ENCODE measurements around the gene SYNPO. TPM values are rescaled to one million over a fixed set of nuclear protein-coding genes. Genes with fewer than 3 reads are reported as not detected.

The SYNPO gene
- total RNA-seq, 1 donor from 2014 or later, result 3.9 TPM

- DNase-seq, result no peak
Observed at GRCh38 chr5:150607105-150607504, 33.4 kb upstream of the SYNPO start.

DNA sequence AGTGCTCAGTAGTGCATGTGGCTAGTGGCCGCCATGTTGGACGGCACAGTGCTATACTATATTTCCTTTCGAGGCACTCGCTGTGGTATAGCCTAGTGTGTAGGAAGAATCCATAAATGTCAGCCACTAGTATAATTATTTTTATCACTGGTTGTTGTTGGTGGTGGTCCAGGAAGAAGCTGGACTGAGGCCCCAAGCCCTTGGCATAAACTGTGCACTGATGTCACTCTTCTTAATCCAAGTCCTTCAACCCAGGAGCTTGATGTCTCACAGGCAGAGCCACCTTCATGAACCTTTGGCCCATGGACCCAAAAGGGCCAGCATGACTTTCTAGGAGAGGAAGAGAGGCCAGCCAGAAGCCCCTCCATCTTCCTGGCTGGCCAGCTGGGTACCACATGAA, 32.5 kb upstream of the SYNPO start:
- no peak for DNase-seq

DNA sequence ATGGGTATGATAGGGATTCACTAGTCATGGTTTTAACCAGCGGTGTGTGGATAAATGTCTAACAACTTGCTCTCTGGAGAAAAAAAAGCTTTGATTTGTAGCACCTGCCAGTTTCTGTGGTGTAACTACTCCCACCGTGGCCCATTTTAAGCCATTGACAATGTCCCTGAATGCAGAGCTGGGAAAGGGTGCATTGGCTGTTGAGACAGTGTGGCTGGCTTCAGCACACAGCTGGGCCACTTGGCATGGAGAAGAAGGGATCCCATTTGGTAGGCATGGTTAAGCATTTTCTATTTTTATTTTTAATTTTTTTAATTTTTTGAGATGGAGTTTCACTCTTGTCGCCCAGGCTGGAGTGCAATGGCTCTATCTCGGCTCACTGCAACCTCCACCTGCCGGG, 31.5 kb upstream of the SYNPO start:
- DNase-seq, result no peak

GRCh38 chr5:150609843-150610584, 30.4 kb upstream of the SYNPO start:
- DNase-seq, result no peak

GRCh38 chr5:150611026-150611425, 29.4 kb upstream of the SYNPO start:
- no peak for DNase-seq

GRCh38 chr5:150612405-150612804, 28.1 kb upstream of the SYNPO start:
- DNase-seq, result no peak

DNA sequence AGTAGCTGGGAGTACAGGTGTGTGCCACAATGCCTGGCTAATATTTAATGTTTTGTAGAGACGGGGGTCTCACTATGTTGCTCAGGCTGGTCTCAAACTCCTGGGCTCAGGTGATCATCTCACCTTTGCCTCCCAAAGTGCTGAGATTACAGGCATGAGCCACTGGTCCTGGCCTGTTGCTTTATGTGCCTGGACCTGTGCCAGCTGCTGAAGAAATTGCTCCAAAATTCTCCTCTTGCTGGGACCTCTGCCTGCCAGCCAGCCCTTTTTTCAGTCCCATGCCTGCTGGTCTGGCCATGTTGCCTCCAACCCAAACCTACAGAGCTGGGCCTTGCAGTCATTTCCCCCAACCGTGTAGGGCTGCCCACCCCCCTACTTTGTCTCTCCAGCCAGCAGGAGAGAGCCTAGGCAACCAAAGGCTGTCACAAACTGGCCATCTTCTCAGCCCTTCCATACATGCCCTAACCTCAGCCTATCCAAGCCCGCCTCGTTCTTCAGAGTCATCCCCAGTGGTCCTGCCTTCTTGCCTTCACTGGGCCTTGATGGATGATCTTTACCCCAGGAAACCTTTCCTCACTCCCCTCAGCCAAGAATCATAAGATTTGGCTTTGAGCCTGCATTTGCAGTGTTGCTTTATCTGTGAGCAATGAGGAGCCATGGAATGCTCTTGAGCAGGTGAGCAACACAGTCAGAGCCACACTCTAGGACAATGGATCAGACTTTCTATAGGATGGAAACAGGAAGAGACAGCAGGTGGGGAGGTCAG, 27.4 kb upstream of the SYNPO start:
- no peak for DNase-seq

DNA sequence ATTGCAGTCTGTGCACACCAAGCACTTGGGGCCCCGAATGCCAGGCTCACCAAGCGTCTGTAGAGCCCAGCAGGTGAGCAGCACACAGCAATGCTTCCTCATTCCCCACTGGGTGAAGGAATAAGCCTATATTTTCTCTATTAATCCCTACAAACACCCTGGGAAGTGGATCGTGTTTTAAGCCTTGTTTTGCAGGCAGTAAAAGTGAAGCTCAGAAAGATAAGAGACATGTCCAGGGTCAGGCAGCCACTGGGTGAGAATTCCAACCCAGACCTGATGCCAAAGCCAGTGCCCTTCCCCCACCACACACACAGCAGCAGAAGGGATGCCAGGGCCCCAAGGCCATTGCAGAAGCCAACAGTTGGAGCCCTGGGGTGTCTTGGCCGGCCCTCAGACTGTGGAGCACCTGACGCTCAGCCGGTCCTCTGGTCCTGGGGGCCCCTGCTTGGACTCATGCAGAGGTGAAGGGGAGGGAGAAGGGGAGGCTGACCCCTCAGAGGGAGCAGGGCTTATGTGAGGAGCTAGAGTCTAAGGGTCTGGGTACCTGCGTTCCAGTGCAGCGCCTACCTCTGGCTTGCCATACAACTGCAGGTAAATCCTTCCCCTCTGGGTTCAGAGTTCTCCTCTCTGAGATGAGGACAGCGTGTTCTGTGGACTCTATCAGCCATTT, 26.3 kb upstream of the SYNPO start:
- DNase-seq, result no peak

DNA sequence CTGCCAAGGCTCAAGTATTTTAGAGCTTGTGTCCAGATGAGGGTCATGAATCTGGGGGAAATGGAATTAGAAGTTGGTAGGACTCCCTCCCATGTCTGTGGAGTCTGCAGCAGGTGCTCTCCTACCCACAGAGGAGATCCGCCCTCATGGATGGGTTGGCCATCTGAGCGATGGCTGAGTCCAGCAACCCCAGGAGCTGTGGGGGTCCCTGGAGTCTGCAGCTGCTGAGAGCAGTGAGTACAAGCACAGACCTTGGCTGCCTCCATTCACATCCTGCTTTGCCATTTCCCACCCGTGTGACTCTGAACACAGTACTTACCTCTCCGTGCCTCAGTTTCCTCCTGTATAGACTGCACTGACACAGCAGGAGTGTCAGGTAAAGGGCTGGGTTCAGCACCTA, 25.8 kb upstream of the SYNPO start:
- DNase-seq, result no peak

- DNase-seq, result no peak
Observed at GRCh38 chr5:150615141-150615699, 25.2 kb upstream of the SYNPO start.

- DNase-seq, result no peak
Observed at GRCh38 chr5:150616024-150616470, 24.4 kb upstream of the SYNPO start.

GRCh38 chr5:150616506-150616905, 24.0 kb upstream of the SYNPO start:
- DNase-seq, result no peak

DNA sequence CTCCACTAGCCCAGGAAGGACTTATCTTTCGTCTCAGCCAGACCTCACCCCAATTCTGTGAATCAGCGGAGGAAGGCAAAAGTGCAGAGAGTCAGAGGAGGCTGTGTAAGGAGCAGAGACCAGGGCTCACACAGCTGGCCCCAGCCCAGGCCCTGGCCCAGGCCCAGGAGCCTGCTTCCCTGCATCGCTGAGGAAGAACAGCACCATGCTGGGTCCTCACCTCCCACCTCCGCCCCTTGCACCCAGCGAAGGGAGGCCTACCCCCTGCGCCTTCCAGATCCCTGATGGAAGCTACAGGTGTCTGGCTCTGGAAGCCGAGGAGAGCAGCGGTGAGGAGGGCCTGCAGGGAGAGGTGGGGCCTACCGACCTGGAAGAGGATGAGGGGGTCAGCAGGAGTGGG, 22.3 kb upstream of the SYNPO start:
- no peak for DNase-seq

- DNase-seq, result no peak
Observed at GRCh38 chr5:150618588-150619281, 21.7 kb upstream of the SYNPO start.

GRCh38 chr5:150619359-150620230, 20.9 kb upstream of the SYNPO start:
- DNase-seq, result no peak

GRCh38 chr5:150621301-150621700, 19.2 kb upstream of the SYNPO start:
- DNase-seq, result no peak

GRCh38 chr5:150622157-150622556, 18.3 kb upstream of the SYNPO start:
- no peak for DNase-seq

DNA sequence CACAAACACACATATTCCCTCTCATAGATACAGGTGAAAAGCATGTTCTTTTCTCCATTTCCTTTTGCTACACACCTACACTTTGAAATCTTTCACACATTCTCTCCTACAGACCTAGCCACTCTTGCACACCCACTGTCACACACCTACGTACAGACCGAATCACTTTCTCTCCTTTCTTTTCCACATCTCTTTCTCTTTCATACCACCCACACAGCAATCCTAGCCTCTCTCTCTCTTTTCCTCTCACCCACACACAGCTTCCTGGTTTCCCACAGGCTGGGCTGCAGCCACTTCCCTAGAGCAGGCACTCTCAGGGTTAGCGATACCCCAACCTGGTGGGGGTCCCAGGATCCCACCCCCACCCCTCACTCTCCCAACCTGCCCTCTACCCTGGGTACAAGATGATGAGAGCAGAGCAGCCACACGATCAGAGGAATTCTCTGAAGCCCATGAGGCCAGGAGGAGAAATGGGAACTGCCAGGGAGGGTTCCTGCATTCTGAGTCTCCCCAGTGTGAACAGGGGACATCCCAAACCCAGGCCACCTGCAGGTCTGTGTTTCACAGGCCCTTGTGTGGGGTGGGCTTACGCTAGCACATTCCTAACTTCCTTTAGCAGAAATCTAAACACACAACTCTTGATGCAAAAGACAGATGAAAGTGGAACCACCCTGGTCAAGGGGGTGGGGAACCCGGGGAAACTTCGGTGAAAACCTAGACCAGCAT, 17.1 kb upstream of the SYNPO start:
- DNase-seq, result no peak

DNA sequence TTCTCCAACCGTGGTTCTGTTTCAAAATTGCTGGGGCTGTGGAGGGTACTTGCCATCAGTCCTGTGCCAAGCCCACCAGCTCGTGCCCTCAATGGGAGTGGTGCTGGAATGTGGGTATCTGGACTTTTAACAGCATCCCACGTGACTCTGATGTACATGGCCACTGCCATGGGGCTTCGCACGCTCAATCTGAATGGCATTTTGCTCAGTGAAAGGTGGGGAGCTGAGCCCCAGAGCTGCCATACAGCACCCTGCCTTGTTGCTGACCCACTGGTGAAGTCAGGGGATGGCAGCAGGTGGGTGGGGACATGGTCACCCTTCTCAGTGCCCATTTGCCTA, 16.6 kb upstream of the SYNPO start:
- no peak for DNase-seq

DNA sequence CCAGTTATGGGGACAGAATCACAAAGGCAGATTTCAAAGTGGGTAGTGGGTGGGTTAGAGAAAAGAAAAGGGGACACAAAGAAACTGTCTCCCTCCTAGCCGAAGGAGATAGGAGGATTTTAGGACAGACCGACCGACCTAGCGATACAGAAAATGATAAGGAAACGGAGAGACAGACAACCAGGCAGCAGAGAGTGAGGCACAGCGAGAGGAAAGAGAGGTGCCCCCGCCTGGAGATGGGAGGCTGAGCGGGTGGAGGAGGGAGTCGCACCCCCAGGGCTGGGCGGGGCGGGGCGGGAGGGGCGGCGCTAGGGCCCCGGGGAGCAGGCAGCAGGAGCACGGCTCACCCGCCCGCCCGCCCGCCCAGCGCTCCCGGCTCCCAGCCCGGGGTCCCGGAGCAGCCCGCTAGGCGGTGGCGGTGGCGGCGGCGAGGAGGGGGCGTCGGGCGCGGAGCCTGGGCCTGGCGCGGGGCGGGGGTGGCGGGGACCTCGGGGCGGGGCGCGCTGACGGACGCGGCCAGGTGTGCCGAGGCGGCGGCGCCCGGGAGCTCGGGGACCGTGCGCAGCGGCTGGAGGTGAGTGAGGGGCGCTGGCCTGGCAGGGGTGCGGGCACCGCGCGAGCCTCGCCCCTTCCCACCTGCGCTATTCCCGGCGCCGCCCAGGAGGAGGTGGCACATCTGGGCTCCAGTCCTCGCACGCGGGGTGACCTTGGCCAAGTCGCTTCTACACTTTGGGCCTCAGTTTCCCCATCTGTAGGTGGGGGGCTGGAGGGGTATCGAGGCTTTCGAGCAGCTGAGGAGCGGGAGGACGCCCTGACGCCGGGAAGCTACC, 15.9 kb upstream of the SYNPO start:
- no peak for DNase-seq
